Kidney capillary endothelial cell (primary cell): ENCODE data around the gene NAT8L.

ENCODE experiments used
- DNase-seq: peaks from one replicate; pipeline ENCODE4 v3.0.0-alpha.2; 2018; ENCODE audit warnings: low spot score

NAT8L gene

GRCh38 chr4:2094545-2094944 lies 35.4 kb downstream of the NAT8L start:
- no peak for DNase-seq

GRCh38 chr4:2095236-2096072 lies 36.3 kb downstream of the NAT8L start:
- no peak for DNase-seq

GRCh38 chr4:2096073-2096609 lies 37.0 kb downstream of the NAT8L start:
- no peak for DNase-seq

GRCh38 chr4:2101346-2102044 lies 42.4 kb downstream of the NAT8L start:
- no peak for DNase-seq

- DNase-seq = no peak
Measured at GRCh38 chr4:2102045-2102883, 43.1 kb downstream of the NAT8L start.

GRCh38 chr4:2103127-2103842 lies 44.2 kb downstream of the NAT8L start:
- no peak for DNase-seq

- no peak for DNase-seq
Measured at GRCh38 chr4:2103843-2104547, 44.9 kb downstream of the NAT8L start.

- no peak for DNase-seq
Measured at GRCh38 chr4:2104556-2105345, 45.6 kb downstream of the NAT8L start.

GRCh38 chr4:2105559-2105958 lies 46.4 kb downstream of the NAT8L start:
- no peak for DNase-seq

GRCh38 chr4:2116687-2117400 lies 57.7 kb downstream of the NAT8L start:
- no peak for DNase-seq
